Skin of body (tissue), 2 donors: Measurements from ENCODE around the gene TAF5L. TPM values are rescaled to one million over a fixed set of nuclear protein-coding genes. Genes with fewer than 3 reads are reported as not detected.
"Not testable (repeated sequence)": the region's sequence is repeated elsewhere in the genome, so short reads cannot be mapped to it uniquely, and the experiment has no call there.

ENCODE experiments used
- DNase-seq: peaks from one replicate; lab custom pipeline; 2025; lab: John Stamatoyannopoulos, UW
- total RNA-seq: library from RNA; depleted of rRNA; stranded (reverse); fragments of >200 nt; gene quantifications from one replicate; pipeline ENCODE4 v1.2.3, GENCODE V29; 2014

Gene TAF5L
- total RNA-seq, 1 donor from 2014 or later, result 11.1 TPM

DNA sequence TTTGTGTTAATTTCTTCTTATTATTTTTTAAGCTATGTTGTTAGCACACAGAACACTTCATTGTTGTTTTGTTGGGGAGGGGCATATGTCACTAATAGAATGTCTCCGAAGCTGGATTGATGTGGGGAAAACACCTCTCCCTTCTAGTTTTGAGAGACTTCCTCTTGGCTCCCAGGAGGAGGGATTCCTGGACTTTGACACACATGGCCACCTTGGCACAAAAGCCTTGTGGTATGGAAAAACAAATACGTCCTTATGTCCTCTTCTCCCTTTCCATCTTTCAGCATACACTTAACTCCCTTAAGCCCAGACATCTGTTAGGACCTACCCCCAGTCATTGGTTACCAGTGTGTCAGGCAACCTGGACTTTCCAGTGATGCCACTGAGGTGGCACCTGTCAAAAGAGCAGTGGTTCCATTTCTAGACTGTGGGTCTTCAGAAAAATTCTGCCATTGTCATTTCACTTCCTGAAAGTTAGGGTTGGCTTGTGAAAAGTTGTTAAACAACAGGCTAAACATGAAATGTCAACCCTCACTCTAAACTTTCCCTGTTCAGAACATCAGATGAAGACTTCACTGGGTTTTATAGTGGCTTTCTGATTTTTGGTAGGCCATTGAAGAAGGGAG lies 54.9 kb downstream of the TAF5L start:
- no peak for DNase-seq

- no peak for DNase-seq
Measured at GRCh38 chr1:229570305-229570704, 55.6 kb downstream of the TAF5L start.

- DNase-seq, result no peak
Measured at GRCh38 chr1:229567109-229567868, 58.6 kb downstream of the TAF5L start.

DNA sequence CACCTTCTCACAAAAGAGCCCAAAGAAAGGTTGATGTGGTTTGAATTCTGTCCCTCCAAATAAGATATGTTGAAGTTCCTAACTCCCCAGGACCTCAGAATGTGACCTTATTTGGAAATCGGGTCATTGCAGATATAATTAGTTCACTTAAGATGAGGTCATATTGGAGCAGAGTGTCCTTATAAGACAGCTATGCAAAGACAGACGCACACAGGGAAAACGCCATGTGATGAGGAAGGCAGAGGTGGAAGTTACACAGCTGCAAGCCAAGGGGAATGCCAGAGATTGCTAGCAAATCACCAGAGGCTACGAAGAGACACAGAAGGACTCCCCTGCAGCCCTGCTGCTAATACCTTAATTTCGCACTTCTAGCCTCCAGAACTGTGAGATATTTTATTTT lies 62.2 kb downstream of the TAF5L start:
- no peak for DNase-seq

DNA sequence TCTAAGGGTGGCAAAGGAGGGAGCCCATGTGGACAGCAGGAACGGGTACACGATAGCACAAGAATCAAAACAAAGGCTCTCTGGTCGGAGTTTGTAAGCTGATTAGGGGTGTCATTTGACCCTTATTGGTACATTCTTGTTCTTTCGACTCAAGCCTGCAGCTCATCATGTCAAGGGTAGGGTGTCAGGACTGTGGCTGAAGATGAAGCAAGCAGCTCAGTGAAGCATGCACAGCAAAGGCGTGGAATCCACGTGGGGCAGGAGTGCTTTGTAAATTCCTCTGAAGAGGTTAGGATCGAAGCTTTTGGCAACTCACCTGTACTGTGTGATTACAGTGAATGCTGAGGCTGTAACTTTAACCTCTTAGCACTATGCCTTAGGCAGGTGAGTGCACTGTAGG lies 62.7 kb downstream of the TAF5L start:
- DNase-seq, result no peak

- DNase-seq, result no peak
Measured at GRCh38 chr1:229562686-229563085, 63.2 kb downstream of the TAF5L start.

DNA sequence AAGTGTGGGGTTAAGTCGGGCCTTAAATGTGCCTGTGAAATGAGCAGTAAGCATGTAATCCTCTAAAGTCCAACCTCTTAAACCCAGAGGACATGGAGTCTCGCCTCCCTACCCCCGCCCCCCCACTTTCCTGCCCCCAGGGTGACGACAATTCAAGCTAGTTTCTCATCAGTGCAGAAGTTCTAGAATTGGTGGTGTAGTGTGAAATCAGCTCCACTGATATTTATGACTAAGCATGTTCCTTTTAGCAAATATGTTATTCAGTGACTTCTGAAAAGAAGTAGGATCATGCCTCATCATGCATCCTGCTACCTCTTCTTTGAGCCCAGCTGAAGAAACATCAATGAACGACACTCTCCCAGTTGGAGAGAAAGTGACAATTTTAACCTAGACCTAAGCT lies 64.8 kb downstream of the TAF5L start:
- DNase-seq, result no peak

GRCh38 chr1:229560124-229560523 lies 65.8 kb downstream of the TAF5L start:
- not testable (repeated sequence) for DNase-seq

DNA sequence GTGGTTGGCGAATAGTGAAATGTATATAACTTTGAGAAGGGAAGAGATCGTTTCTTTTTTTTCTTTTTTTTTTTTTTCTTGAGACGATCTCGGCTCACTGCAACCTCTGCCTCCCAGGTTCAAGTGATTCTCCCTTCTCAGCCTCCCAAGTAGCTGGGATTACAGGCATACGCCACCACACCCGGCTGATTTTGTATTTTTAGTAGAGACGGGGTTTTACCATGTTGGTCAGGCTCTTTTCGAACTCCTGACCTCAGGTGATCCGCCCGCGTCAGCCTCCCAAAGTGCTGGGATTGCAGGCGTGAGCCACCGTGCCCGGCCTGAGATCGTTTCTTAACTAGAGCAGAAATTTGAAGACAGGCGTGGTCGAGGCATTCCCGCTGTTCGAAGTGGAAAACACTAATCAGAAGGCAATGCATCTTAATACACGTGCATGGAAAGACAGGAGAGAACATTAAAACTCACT lies 66.6 kb downstream of the TAF5L start:
- not testable (repeated sequence) for DNase-seq

DNA sequence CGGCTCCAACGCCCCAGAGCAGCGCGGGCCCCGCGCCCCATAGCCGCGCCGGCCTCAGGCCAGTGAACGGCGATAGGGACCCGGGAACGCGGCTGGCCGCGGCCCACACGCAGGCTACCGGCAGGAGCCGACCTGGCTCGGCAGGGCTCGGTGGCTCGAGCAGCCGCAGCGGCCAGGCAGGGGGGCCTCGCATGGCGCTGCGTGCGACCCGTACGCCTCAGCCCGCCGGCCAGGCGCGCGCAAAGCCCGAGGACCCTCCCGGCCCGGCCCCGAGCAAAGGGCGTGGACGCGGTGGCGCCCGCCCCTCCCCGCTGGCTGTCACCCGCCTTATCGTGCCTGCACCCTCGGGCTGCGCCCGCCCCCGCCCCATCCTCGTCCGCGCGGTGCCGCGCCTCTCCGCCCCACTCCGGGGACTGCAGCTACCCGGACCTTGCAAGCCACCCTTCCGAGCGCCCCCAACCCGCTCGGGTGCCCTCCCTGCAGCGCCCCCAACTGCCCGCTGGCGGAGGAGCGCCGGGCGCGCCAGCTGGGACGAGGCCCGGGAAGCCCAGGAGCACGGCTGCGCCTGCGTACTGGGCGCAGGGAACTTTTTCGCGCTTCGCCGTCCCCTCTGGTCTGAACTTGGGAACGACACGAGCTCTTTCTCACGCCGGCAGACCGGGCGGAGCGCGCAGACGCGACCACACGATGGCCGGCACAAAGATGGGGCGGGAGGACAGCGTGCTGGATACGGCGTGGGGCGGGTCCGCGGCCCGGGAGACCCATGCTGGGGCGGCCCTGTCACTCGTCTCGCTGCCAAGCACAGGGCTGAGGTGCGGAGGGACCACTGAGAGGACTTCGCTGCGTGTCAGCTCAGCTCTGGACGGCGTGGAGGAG lies 67.2 kb downstream of the TAF5L start, which contains the start of gene ABCB10:
Gene ABCB10 (minus strand): TSS at position 248 of the 876 bp plus-strand sequence. CDS start 55 bp downstream, at position 193.
- peak; percentile 97 for DNase-seq

- DNase-seq, result no peak
Measured at GRCh38 chr1:229557913-229558414, 68.0 kb downstream of the TAF5L start.

GRCh38 chr1:229557200-229557850 lies 68.6 kb downstream of the TAF5L start:
- peak; percentile 66 for DNase-seq

DNA sequence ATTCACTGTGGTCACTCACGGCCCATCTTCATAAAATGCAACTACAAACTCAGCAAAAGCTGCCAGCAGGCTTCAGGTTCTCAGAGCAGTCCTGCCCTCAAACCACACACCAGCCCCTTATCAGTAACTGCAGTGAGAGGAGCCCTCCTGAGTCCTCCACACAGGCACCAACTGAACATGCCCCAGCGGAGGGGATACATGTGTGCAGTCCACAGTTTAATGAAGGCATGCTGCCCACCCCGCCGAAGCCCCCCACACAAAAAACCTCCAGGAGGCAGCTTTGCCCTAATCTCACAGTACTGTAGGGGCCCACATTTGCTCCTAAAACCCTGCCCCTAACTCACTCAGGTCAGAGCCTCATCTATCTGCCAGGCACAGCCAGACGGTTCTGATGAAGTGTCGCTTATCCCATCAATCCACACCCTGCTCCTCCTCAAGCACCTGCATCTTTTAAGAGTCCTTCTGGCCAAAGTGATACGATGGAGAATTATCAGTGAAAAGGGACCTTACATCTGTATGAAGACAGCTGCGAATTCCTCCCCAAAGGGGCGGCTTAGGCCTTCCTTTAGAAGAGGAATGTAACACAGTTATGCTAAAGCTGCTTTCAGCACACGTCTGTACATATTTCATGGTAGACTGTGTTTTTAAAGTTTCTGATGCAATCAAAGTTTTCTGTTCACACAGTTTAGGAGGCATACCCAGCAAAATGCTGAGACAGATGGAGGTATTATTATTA lies 70.9 kb downstream of the TAF5L start:
- no peak for DNase-seq

- no peak for DNase-seq
Measured at GRCh38 chr1:229553621-229554130, 72.2 kb downstream of the TAF5L start.

- DNase-seq, result no peak
Measured at GRCh38 chr1:229552732-229553131, 73.2 kb downstream of the TAF5L start.

DNA sequence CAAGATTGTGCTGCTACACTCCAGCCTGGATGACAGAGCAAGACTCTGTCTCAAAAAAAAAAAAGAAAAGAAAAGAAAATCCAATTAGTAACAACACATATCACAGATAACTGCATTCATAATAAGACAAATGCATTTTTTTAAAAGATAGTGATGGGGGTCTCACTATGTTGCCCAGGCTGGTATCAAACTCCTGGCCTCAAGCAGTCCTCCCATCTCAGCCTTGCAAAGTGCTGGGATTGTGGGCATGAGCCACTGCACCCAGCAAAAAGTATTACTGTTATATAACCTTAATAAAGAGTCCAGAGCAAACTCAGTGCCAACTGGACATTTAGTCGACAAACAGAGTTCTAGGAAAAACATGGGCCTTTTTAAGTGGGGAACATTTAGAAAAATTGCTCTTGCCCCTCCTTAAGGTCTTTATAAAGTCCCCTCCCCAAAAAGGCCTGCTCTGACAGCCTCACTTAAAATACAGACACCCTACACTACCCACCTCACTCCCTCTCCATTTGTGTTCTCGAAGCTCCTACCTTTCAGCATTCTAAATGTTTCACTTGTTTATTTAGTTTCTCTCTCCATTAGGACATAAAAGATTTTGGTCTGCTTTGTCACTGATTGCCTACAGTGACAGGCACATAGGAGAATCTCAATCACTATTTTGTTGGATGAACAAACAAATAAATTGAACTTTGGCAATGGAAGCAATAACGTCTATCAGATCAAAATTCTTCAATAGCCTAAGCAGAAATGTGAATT lies 74.9 kb downstream of the TAF5L start:
- no peak for DNase-seq

- no peak for DNase-seq
Measured at GRCh38 chr1:229547542-229547941, 78.4 kb downstream of the TAF5L start.

- DNase-seq, result no peak
Measured at GRCh38 chr1:229544587-229544986, 81.3 kb downstream of the TAF5L start.
